Kidney (tissue), 14 donors: ENCODE results near the gene GSAP. TPM values are rescaled to one million over a fixed set of nuclear protein-coding genes. Genes with fewer than 3 reads are reported as not detected.

ENCODE experiments used
- DNase-seq, 5 donors: peaks; one replicate each; pipeline ENCODE4 v3.0.0-alpha.2; 2013 to 2020
- FAIRE-seq: peaks from 2 replicates; lab custom pipeline; 2012; peaks lifted over from hg19 to GRCh38; lab: Jason Lieb, UNC
- H3K27ac ChIP-seq, 2 donors: one replicate each; pipeline ENCODE4 v1.7.0; 2013; ENCODE audit warnings: low read depth in 2 of 2, low read length in 2 of 2, inconsistent platforms in 1 of 2
- H3K27me3 ChIP-seq: one replicate; pipeline ENCODE4 v1.7.1; 2013; ENCODE audit warnings: low read length, inconsistent platforms; ENCODE audit not compliant: control insufficient read depth, insufficient read depth
- H3K36me3 ChIP-seq, 3 donors: one replicate each; pipeline versions ENCODE4 v1.7.0 to v1.7.1; 2013; ENCODE audit warnings: low read length in 3 of 3, control low read depth in 1 of 3, inconsistent platforms in 1 of 3; ENCODE audit not compliant: insufficient read depth in 3 of 3, control insufficient read depth in 2 of 3
- H3K4me1 ChIP-seq, 3 donors: one replicate each; pipeline versions ENCODE4 v1.7.0 to v1.7.1; 2013; ENCODE audit warnings: low read length in 3 of 3, inconsistent platforms in 1 of 3, low read depth in 1 of 3; ENCODE audit not compliant: control insufficient read depth in 2 of 3, insufficient read depth in 2 of 3
- H3K4me3 ChIP-seq, 3 donors: one replicate each; pipeline versions ENCODE4 v1.7.0 to v1.8.1; 2013; ENCODE audit warnings: low read length in 3 of 3, control low read depth in 1 of 3, inconsistent platforms in 1 of 3
- H3K9ac ChIP-seq, 3 donors: one replicate each; pipeline versions ENCODE4 v1.7.0 to v1.7.1; 2013; ENCODE audit warnings: low read length in 3 of 3, control low read depth in 1 of 3, inconsistent platforms in 1 of 3
- H3K9me3 ChIP-seq, 3 donors: one replicate each; pipeline versions ENCODE4 v1.7.0 to v1.7.1; 2013; ENCODE audit warnings: low read length in 3 of 3, control low read depth in 1 of 3, inconsistent platforms in 1 of 3; ENCODE audit not compliant: control insufficient read depth in 2 of 3, insufficient read depth in 1 of 3
- intact Hi-C: fragments of 100-400 bp; cut with DNase I; formaldehyde crosslinking; loops from one replicate; pipeline ENCODE4 v1.11.1; 2022
- polyA plus RNA-seq: library from polyadenylated mRNA; stranded (reverse); fragments of 350-450 nt; fragmentation: Illumina TruSeq; extraction: RNeasy Lipid Tissue Mini Kit (QIAGEN cat#74804); gene quantifications from one replicate; pipeline ENCODE4 v1.2.3, GENCODE V29; 2014; ENCODE audit warnings: low read depth, low replicate concordance; ENCODE audit not compliant: insufficient read depth
- total RNA-seq: library from RNA; stranded (reverse); fragmentation: NEBNext Ultra II Directional; extraction: Animal tissue kit (Norgen Biotek cat#: 25700); gene quantifications from one replicate; pipeline ENCODE4 v1.2.1, GENCODE V29; 2021
- TF ChIP-seq, protein P1 (sequence below): IDR thresholded peaks from 3 replicates; pipeline ENCODE4 v1.5.1; 2012; ENCODE audit warnings: mild to moderate bottlenecking, moderate library complexity, borderline replicate concordance; ENCODE audit not compliant: insufficient read depth; ENCODE audit errors: extremely low read depth
- donor health status: control.
- donor health status: control.
- donor health status: control.
- donor health status: control.
- donor health status: control.
- donor health status: DM: yes; HTN: yes; CAD: no.
- donor health status: Normal renal cell carcinoma (clear cell type).

Gene GSAP
- total and polyA plus RNA-seq, 2 donors from 2014 or later = 11.7 to 29.4 TPM

- Histone ChIP-seq H3K36me3 (peaks cover 0 to under 1% (median 0%) of the 10 kb centered on the region in 3 donors), H3K9ac (no peak overlapping the region), H3K4me3 (no peak overlapping the region), H3K27ac (no peak overlapping the region), H3K9me3 (no peaks in the 10 kb centered on the region), H3K4me1 (peaks cover 0 to 3% (median 0%) of the 10 kb centered on the region in 3 donors), H3K27me3 (no peaks in the 10 kb centered on the region)
- FAIRE-seq (no peak), DNase-seq (peak in 2 of 5 donors; percentile 57 to 71)
- TF ChIP-seq, protein P1, sequence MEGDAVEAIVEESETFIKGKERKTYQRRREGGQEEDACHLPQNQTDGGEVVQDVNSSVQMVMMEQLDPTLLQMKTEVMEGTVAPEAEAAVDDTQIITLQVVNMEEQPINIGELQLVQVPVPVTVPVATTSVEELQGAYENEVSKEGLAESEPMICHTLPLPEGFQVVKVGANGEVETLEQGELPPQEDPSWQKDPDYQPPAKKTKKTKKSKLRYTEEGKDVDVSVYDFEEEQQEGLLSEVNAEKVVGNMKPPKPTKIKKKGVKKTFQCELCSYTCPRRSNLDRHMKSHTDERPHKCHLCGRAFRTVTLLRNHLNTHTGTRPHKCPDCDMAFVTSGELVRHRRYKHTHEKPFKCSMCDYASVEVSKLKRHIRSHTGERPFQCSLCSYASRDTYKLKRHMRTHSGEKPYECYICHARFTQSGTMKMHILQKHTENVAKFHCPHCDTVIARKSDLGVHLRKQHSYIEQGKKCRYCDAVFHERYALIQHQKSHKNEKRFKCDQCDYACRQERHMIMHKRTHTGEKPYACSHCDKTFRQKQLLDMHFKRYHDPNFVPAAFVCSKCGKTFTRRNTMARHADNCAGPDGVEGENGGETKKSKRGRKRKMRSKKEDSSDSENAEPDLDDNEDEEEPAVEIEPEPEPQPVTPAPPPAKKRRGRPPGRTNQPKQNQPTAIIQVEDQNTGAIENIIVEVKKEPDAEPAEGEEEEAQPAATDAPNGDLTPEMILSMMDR = no peak
- intact Hi-C loops = no loop called here
Measured at GRCh38 chr7:77360104-77360503, 56.0 kb downstream of the GSAP start.

- intact Hi-C loops = no loop called here
- no peak for DNase-seq
- Histone ChIP-seq H3K27me3 (no peaks in the 10 kb centered on the region), H3K4me1 (peaks cover 0 to 3% (median 0%) of the 10 kb centered on the region in 3 donors), H3K9me3 (no peaks in the 10 kb centered on the region), H3K36me3 (peaks cover 0 to 4% (median 0%) of the 10 kb centered on the region in 3 donors), H3K27ac (no peak overlapping the region), H3K9ac (no peak overlapping the region), H3K4me3 (no peak overlapping the region)
- FAIRE-seq = no peak
- TF ChIP-seq, protein P1 = no peak
Measured at GRCh38 chr7:77359599-77359998, 56.5 kb downstream of the GSAP start.

- no peak overlapping the region for H3K9ac ChIP-seq
- peaks cover 0 to 5% (median 4%) of the 10 kb centered on the region in 3 donors for H3K4me1 ChIP-seq
- no peak overlapping the region for H3K4me3 ChIP-seq
- H3K36me3 ChIP-seq = peaks cover 0 to 5% (median 4%) of the 10 kb centered on the region in 3 donors
- FAIRE-seq (no peak), DNase-seq (no peak)
- no peaks in the 10 kb centered on the region for H3K9me3 ChIP-seq
- intact Hi-C loops = no loop called here
- no peaks in the 10 kb centered on the region for H3K27me3 ChIP-seq
- no peak overlapping the region for H3K27ac ChIP-seq
- TF ChIP-seq, protein P1 = no peak
Measured at GRCh38 chr7:77354914-77355313, 61.2 kb downstream of the GSAP start.

DNA sequence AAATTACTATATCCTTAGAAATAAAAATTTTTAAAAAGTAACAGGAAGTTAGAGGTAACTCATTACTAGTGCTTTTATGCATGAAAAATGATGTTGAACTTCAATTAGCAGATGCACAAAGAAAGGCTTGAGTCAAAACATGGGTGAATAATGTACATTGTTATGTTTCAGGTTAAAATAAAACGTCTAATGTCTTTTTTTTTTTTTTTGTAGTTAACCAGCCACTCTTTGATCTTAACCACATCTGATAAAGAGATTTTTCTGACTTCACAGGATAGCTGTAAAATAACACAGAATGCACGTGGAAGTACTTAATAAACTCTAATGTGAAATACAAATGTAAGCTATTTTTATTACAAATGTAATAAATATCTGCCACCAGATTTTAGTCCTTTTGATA lies 61.7 kb downstream of the GSAP start:
- H3K4me1 ChIP-seq = peaks cover 0 to 4% (median 2%) of the 10 kb centered on the region in 3 donors
- no peaks in the 10 kb centered on the region for H3K27me3 ChIP-seq
- intact Hi-C loops = no loop called here
- no peak overlapping the region for H3K4me3 ChIP-seq
- TF ChIP-seq, protein P1 = no peak
- DNase-seq (no peak), FAIRE-seq (no peak)
- no peak overlapping the region for H3K27ac ChIP-seq
- no peak overlapping the region for H3K9ac ChIP-seq
- H3K9me3 ChIP-seq = no peaks in the 10 kb centered on the region
- H3K36me3 ChIP-seq = peaks cover 0 to 5% (median 4%) of the 10 kb centered on the region in 3 donors
